Esophagus muscularis mucosa (tissue), 4 donors: ENCODE measurements around the gene CS.

Source experiments
- EP300 ChIP-seq: sonication (generic); formaldehyde crosslinking; IDR thresholded peaks from one replicate; pipeline ENCODE4 v1.6.1; 2017; ENCODE audit warnings: antibody characterized with exemption
- POLR2A ChIP-seq: fragments of 450-650 bp; IDR thresholded peaks from one replicate; pipeline ENCODE4 v1.6.1; 2017; ENCODE audit warnings: antibody characterized with exemption, moderate library complexity, mild to moderate bottlenecking, low read depth
- POLR2AphosphoS5 ChIP-seq, 2 donors: sonication (generic); formaldehyde crosslinking; IDR thresholded peaks; one replicate each; pipeline ENCODE4 v1.6.1; 2017; ENCODE audit warnings: antibody characterized with exemption in 2 of 2
- TF ChIP-seq, protein P1 (sequence below), 3 experiments: fragments of 200-600 bp in 2 of 3; fragments of 450-650 bp in 1 of 3; sonication (generic) in 2 of 3; IDR thresholded peaks; one replicate each; pipeline ENCODE4 v1.5.1; 2017 to 2019; ENCODE audit warnings: antibody characterized with exemption in 3 of 3, mild to moderate bottlenecking in 2 of 3, moderate library complexity in 1 of 3

- TF ChIP-seq, protein P1, sequence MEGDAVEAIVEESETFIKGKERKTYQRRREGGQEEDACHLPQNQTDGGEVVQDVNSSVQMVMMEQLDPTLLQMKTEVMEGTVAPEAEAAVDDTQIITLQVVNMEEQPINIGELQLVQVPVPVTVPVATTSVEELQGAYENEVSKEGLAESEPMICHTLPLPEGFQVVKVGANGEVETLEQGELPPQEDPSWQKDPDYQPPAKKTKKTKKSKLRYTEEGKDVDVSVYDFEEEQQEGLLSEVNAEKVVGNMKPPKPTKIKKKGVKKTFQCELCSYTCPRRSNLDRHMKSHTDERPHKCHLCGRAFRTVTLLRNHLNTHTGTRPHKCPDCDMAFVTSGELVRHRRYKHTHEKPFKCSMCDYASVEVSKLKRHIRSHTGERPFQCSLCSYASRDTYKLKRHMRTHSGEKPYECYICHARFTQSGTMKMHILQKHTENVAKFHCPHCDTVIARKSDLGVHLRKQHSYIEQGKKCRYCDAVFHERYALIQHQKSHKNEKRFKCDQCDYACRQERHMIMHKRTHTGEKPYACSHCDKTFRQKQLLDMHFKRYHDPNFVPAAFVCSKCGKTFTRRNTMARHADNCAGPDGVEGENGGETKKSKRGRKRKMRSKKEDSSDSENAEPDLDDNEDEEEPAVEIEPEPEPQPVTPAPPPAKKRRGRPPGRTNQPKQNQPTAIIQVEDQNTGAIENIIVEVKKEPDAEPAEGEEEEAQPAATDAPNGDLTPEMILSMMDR (IDR thresholded peaks at IDR 0.05), result no peak
- no peak for TF ChIP-seq EP300
- TF ChIP-seq POLR2A, result no peak
- TF ChIP-seq POLR2AphosphoS5 (IDR thresholded peaks at IDR 0.05), result no peak
These were observed 32.5 kb upstream of the CS start for GRCh38 chr12:56332512-56333196.
